Endothelial cell of hepatic sinusoid (primary cell): ENCODE measurements around the gene NPLOC4.
"Not testable (repeated sequence)": the region's sequence is repeated elsewhere in the genome, so short reads cannot be mapped to it uniquely, and the experiment has no call there.

ENCODE experiments used
- in situ Hi-C: cut with HindIII; loops from 2 replicates; pipeline ENCODE4 v1.10.0; 2017; ENCODE audit warnings: low sequenced_read_pairs

NPLOC4 gene

GRCh38 chr17:81590121-81590520 is 46.8 kb downstream of the NPLOC4 start:
- in situ Hi-C loops, result no loop called here

- in situ Hi-C loops, result no loop called here
These were observed 47.3 kb downstream of the NPLOC4 start for GRCh38 chr17:81589612-81590011.

GRCh38 chr17:81586096-81586495 is 50.8 kb downstream of the NPLOC4 start:
- in situ Hi-C loops, result no loop called here

- in situ Hi-C loops, result not testable (repeated sequence)
These were observed 52.1 kb downstream of the NPLOC4 start for GRCh38 chr17:81584771-81585170.

GRCh38 chr17:81583589-81584342 is 53.1 kb downstream of the NPLOC4 start:
- in situ Hi-C loops, result no loop called here

- in situ Hi-C loops, result no loop called here
These were observed 54.2 kb downstream of the NPLOC4 start for GRCh38 chr17:81582749-81583148.

- in situ Hi-C loops, result no loop called here
These were observed 54.6 kb downstream of the NPLOC4 start for GRCh38 chr17:81582341-81582740.

GRCh38 chr17:81581758-81582157 is 55.2 kb downstream of the NPLOC4 start:
- in situ Hi-C loops, result no loop called here

GRCh38 chr17:81580481-81580880 is 56.4 kb downstream of the NPLOC4 start:
- in situ Hi-C loops, result no loop called here

GRCh38 chr17:81579821-81580321 is 57.0 kb downstream of the NPLOC4 start:
- in situ Hi-C loops, result loop anchor here (5.0 kb wide), 1 partner anchor 107 kb away; no protein-coding TSS in a partner anchor

- in situ Hi-C loops, result loop anchor here (5.0 kb wide), 1 partner anchor 108 kb away; no protein-coding TSS in a partner anchor
These were observed 57.6 kb downstream of the NPLOC4 start for GRCh38 chr17:81579298-81579697.

- in situ Hi-C loops, result loop anchor here (5.0 kb wide), 1 partner anchor 109 kb away; no protein-coding TSS in a partner anchor
These were observed 58.2 kb downstream of the NPLOC4 start for GRCh38 chr17:81578561-81579225.

- in situ Hi-C loops, result loop anchor here (5.0 kb wide), 1 partner anchor 109 kb away; no protein-coding TSS in a partner anchor
These were observed 58.9 kb downstream of the NPLOC4 start for GRCh38 chr17:81578038-81578441.

- in situ Hi-C loops, result loop anchor here (5.0 kb wide), 1 partner anchor 110 kb away; no protein-coding TSS in a partner anchor
These were observed 59.5 kb downstream of the NPLOC4 start for GRCh38 chr17:81577278-81578000.

GRCh38 chr17:81576621-81577277 is 60.2 kb downstream of the NPLOC4 start:
- in situ Hi-C loops, result loop anchor here (5.0 kb wide), 1 partner anchor 111 kb away; no protein-coding TSS in a partner anchor

- in situ Hi-C loops, result loop anchor here (5.0 kb wide), 1 partner anchor 111 kb away; no protein-coding TSS in a partner anchor
These were observed 61.1 kb downstream of the NPLOC4 start for GRCh38 chr17:81575836-81576235.

- in situ Hi-C loops, result no loop called here
These were observed 62.3 kb downstream of the NPLOC4 start for GRCh38 chr17:81574643-81574956.

- in situ Hi-C loops, result no loop called here
These were observed 62.9 kb downstream of the NPLOC4 start for GRCh38 chr17:81573794-81574642.

GRCh38 chr17:81572563-81573168 is 64.2 kb downstream of the NPLOC4 start:
- in situ Hi-C loops, result no loop called here
